K562 (cell line): Measurements from ENCODE around the gene DET1. TPM values are rescaled to one million over a fixed set of nuclear protein-coding genes. Genes with fewer than 3 reads are reported as not detected.

Experiments used
- ATAC-seq: fragments of 200-7000 bp; cut with Tn5 transposase; 3 replicates; pipeline ENCODE4 v1.9.1; 2020; ENCODE audit warnings: moderate library complexity
- BruUV-seq: library from RNA; stranded (reverse); fragments of 400-500 nt; replicated peaks from 2 replicates; lab custom pipeline; 2021; lab: Mats Ljungman, UMichigan
- CTCF ChIA-PET: fragments of 300-600 bp; formaldehyde crosslinking; extraction: SDS; loops from one replicate; lab custom pipeline; 2021; ENCODE audit warnings: low intra/inter-chr PET ratio; lab: Yijun Ruan, JAX
- POLR2A ChIA-PET: fragments of 300-600, 350-650 bp; sonication (Branson Sonifier 250); formaldehyde crosslinking; extraction: SDS; loops from one replicate; lab custom pipeline; 2021; ENCODE audit warnings: antibody characterized with exemption, inconsistent platforms; lab: Yijun Ruan, JAX
- DNase-seq, 4 experiments: peaks; one replicate each; pipeline versions ENCODE4 v3.0.0 to v3.0.0-alpha.2; 2011 to 2018; ENCODE audit warnings: low spot score in 3 of 4, mixed read lengths in 3 of 4; ENCODE audit errors: extremely low read depth in 1 of 4
- FAIRE-seq: peaks from 2 replicates; lab custom pipeline; 2011; peaks lifted over from hg19 to GRCh38; lab: Jason Lieb, UNC
- H2AFZ ChIP-seq: 2 replicates; pipeline ENCODE4 v1.6.0; 2011; ENCODE audit warnings: low read depth, low read length, control low read depth, inconsistent platforms
- H3K27ac ChIP-seq: fragments of 200-600 bp; 3 replicates; pipeline ENCODE4 v1.8.0; 2011; ENCODE audit warnings: low read depth, mild to moderate bottlenecking, control low read depth, inconsistent platforms, low read length, moderate library complexity, mixed read lengths; ENCODE audit errors: extremely low read depth
- H3K27me3 ChIP-seq, 2 experiments: fragments of 300-600 bp in 1 of 2; 2 replicates in 1 of 2; 3 replicates in 1 of 2; pipeline versions ENCODE4 v1.6.0 to v1.8.0; 2011; ENCODE audit warnings: inconsistent platforms in 2 of 2, low read length in 2 of 2, mild to moderate bottlenecking in 1 of 2, mixed read lengths in 1 of 2, moderate library complexity in 1 of 2; ENCODE audit not compliant: control insufficient read depth in 2 of 2, insufficient read depth in 2 of 2
- H3K36me3 ChIP-seq: fragments of 300-600 bp; 3 replicates; pipeline ENCODE4 v1.8.0; 2011; ENCODE audit warnings: mild to moderate bottlenecking, low read length, inconsistent platforms; ENCODE audit not compliant: control insufficient read depth, insufficient read depth
- H3K4me1 ChIP-seq, 2 experiments: fragments of 200-600 bp in 1 of 2; replicated peaks in 1 of 2; 2 replicates in 1 of 2; 3 replicates in 1 of 2; pipeline versions ENCODE4 v1.5.1 to v1.8.0; 2011; ENCODE audit warnings: inconsistent platforms in 2 of 2, low read length in 2 of 2, mild to moderate bottlenecking in 1 of 2, mixed read lengths in 1 of 2, moderate library complexity in 1 of 2; ENCODE audit not compliant: control insufficient read depth in 2 of 2, insufficient read depth in 2 of 2
- H3K4me2 ChIP-seq: 2 replicates; pipeline ENCODE4 v1.6.1; 2011; ENCODE audit warnings: low read length, control low read depth, inconsistent platforms, mixed read lengths; ENCODE audit not compliant: insufficient read depth
- H3K4me3 ChIP-seq: fragments of 200-600 bp; sonication (generic), shearing (Covaris generic); 2 replicates; pipeline ENCODE4 v1.5.1; 2016; ENCODE audit warnings: control low read depth, inconsistent platforms
- H3K79me2 ChIP-seq: fragments of 200-600 bp; 3 replicates; pipeline ENCODE4 v1.8.0; 2011; ENCODE audit warnings: low read length, inconsistent platforms; ENCODE audit not compliant: control insufficient read depth, insufficient read depth
- H3K9ac ChIP-seq, 2 experiments: 2 replicates each; pipeline versions ENCODE4 v1.6.0 to v1.6.1; 2011; ENCODE audit warnings: low read depth in 2 of 2, low read length in 2 of 2, control low read depth in 1 of 2, inconsistent platforms in 1 of 2, mild to moderate bottlenecking in 1 of 2, mixed read lengths in 1 of 2; ENCODE audit not compliant: insufficient read depth in 1 of 2
- H3K9me1 ChIP-seq: one replicate; pipeline ENCODE4 v1.6.0; 2011; ENCODE audit warnings: inconsistent platforms, mild to moderate bottlenecking, low read length, moderate library complexity; ENCODE audit not compliant: control insufficient read depth, insufficient read depth
- H3K9me3 ChIP-seq: replicated peaks from 2 replicates; pipeline ENCODE4 v1.5.1; 2011; ENCODE audit warnings: low read depth, low read length, inconsistent platforms; ENCODE audit not compliant: control insufficient read depth, insufficient read depth
- H4K20me1 ChIP-seq: replicated peaks from 2 replicates; pipeline ENCODE4 v1.6.1; 2011; ENCODE audit warnings: low read length, inconsistent platforms, mixed read lengths; ENCODE audit not compliant: control insufficient read depth, insufficient read depth
- CHCHD3 ChIP-seq: fragments of 250-450 bp; sonication (Bioruptor Pico); IDR thresholded peaks from 2 replicates; pipeline ENCODE4 v2.1.2; 2022; ENCODE audit warnings: mild to moderate bottlenecking
- CTCF ChIP-seq, 3 experiments: IDR thresholded peaks in 2 of 3; conservative IDR thresholded peaks in 1 of 3; 2 replicates each; pipeline ENCODE4 v1.5.1; 2011 to 2012; ENCODE audit warnings: low read length in 3 of 3, mild to moderate bottlenecking in 3 of 3, control low read depth in 2 of 3, improper control_type of control experiment in 1 of 3, inconsistent platforms in 1 of 3, low read depth in 1 of 3, mixed read lengths in 1 of 3, moderate library complexity in 1 of 3; ENCODE audit not compliant: insufficient read depth in 2 of 3
- GTF2B ChIP-seq: IDR thresholded peaks from 2 replicates; pipeline ENCODE4 v1.6.1; 2011; ENCODE audit not compliant: insufficient read length; ENCODE audit errors: extremely low read depth
- NR1H2 ChIP-seq: sonication (generic); formaldehyde crosslinking; IDR thresholded peaks from 2 replicates; pipeline ENCODE4 v1.4.0; 2020; ENCODE audit warnings: mild to moderate bottlenecking, missing genetic modification reagents
- NRF1 ChIP-seq, 2 experiments: fragments of 450-650 bp; IDR thresholded peaks in 1 of 2; conservative IDR thresholded peaks in 1 of 2; 2 replicates each; pipeline ENCODE4 v1.6.1; 2014; ENCODE audit warnings: mild to moderate bottlenecking in 2 of 2
- RAD21 ChIP-seq, 2 experiments: fragments of 250-450 bp in 1 of 2; fragments of 450-650 bp in 1 of 2; sonication (Bioruptor Pico) in 1 of 2; formaldehyde crosslinking in 1 of 2; IDR thresholded peaks in 1 of 2; conservative IDR thresholded peaks in 1 of 2; 2 replicates each; pipeline versions ENCODE4 v1.4.0 to v1.8.0; 2020 to 2022; ENCODE audit warnings: mild to moderate bottlenecking in 2 of 2, moderate library complexity in 1 of 2
- SRSF9 ChIP-seq: fragments of 200-400 bp; formaldehyde crosslinking; IDR thresholded peaks from 2 replicates; pipeline ENCODE4 v1.6.1; 2017; ENCODE audit warnings: low read depth, low read length, borderline replicate concordance
- ZNF146 ChIP-seq: IDR thresholded peaks from one replicate; pipeline ENCODE4 v1.6.1; 2018; ENCODE audit warnings: missing compliant biosample characterization; ENCODE audit not compliant: unreplicated experiment
- ZNF431 ChIP-seq: sonication (generic); formaldehyde crosslinking; IDR thresholded peaks from 2 replicates; pipeline ENCODE4 v1.8.0; 2022; ENCODE audit warnings: mild to moderate bottlenecking, missing genetic modification reagents
- WGBS: fragments of 100-300 bp; shearing (Covaris generic); methylation state at CpG from one replicate; pipeline ENCODE4 v1.1.6; 2016; ENCODE audit warnings: low coverage, mixed read lengths; ENCODE audit not compliant: insufficient coverage; ENCODE audit errors: missing lambda C conversion rate; 5-methylcytosine and 5-hydroxymethylcytosine counted together
- in situ Hi-C: fragments of 300-500 bp; cut with MboI; formaldehyde crosslinking; loops from 4 replicates; pipeline ENCODE4 v1.15.0; 2018; ENCODE audit warnings: inconsistent platforms, mixed read lengths
- intact Hi-C: fragments of 100-400 bp; cut with micrococcal nuclease; formaldehyde crosslinking; loops from 2 replicates; pipeline ENCODE4 v1.14.2; 2022
- polyA plus RNA-seq, 8 experiments: library from polyadenylated mRNA; depleted of rRNA in 4 of 8; stranded (reverse) in 5 of 8; unstranded in 3 of 8; fragments of >200 nt; fragmentation: Nextera tagmentation in 2 of 8; fragmentation: Illumina TruSeq in 1 of 8; extraction: Ambion mirVana in 2 of 8; extraction: Trizol in 1 of 8; gene quantifications; 2 replicates each; pipeline versions ENCODE4 v1.2.1 to v1.2.3, GENCODE V29; 2011 to 2014; ENCODE audit warnings: inconsistent platforms in 1 of 8, missing spikeins in 1 of 8
- total RNA-seq, 7 experiments: library from RNA; depleted of rRNA in 6 of 7; stranded (reverse); fragments of >200 nt in 6 of 7; fragmentation: Illumina TruSeq in 2 of 7; extraction: Trizol in 2 of 7; gene quantifications; 2 replicates each; pipeline versions ENCODE4 v1.2.1 to v1.2.3, GENCODE V29; 2011 to 2021; ENCODE audit warnings: low replicate concordance in 1 of 7

DET1 gene
- total and polyA plus RNA-seq, 9 of the 15 experiments (the other 6 are each of a cell fraction or from before 2014, with no cell fraction given) = 4.2 to 8.1 (median 6.0) TPM

- H3K79me2 ChIP-seq = peaks cover 24% of the 10 kb centered on the region
- intact Hi-C loops (no loop called here), in situ Hi-C loops (loop anchor here (10.0 kb wide), 1 partner anchor 353 kb away; no protein-coding TSS in a partner anchor)
- DNase-seq (no peak), ATAC-seq (no peak), FAIRE-seq (no peak)
- H3K27ac ChIP-seq = no peak overlapping the region
- peaks cover 4 to 5% of the 10 kb centered on the region in 2 experiments; a peak in 4 of 5 replicates for H3K4me1 ChIP-seq
- CTCF ChIA-PET = no interaction called here
- no peak overlapping the region for H3K4me3 ChIP-seq
- no peak overlapping the region for H3K9ac ChIP-seq
- no peaks in the 10 kb centered on the region for H4K20me1 ChIP-seq
- no peak overlapping the region for H2AFZ ChIP-seq
- H3K27me3 ChIP-seq = no peaks in the 10 kb centered on the region
- TF ChIP-seq GTF2B (no peak), NR1H2 (no peak)
- H3K9me3 ChIP-seq = no peaks in the 10 kb centered on the region
- WGBS = 87% methylated on average over 4 of the region's 4 CpGs
- H3K36me3 ChIP-seq = peaks cover 71% of the 10 kb centered on the region
- H3K9me1 ChIP-seq = no peaks in the 10 kb centered on the region
- H3K4me2 ChIP-seq = no peak overlapping the region
- no TSS peak for BruUV-seq
- POLR2A ChIA-PET = interaction anchor here (0.9 to 1.2 kb wide), 2 partner anchors 9 to 14 kb away, joined by 3 read pairs; no protein-coding TSS in a partner anchor
Measured at GRCh38 chr15:88472225-88472624, 74.3 kb downstream of the DET1 start.

- no peaks in the 10 kb centered on the region for H4K20me1 ChIP-seq
- POLR2A ChIA-PET = interaction anchor here (1.2 kb wide), 1 partner anchor 13 kb away, joined by 3 read pairs; no protein-coding TSS in a partner anchor
- H3K4me2 ChIP-seq = no peak overlapping the region
- CTCF ChIA-PET = no interaction called here
- H3K9me3 ChIP-seq = no peaks in the 10 kb centered on the region
- ATAC-seq (no peak), DNase-seq (peak in 2 of 4 experiments; percentile 30 to 34), FAIRE-seq (no peak)
- no peaks in the 10 kb centered on the region for H3K27me3 ChIP-seq
- no peak overlapping the region for H3K9ac ChIP-seq
- peaks cover 58% of the 10 kb centered on the region; the same call in 2 of the 3 replicates for H3K36me3 ChIP-seq
- WGBS = 96% methylated on average over 6 of the region's 6 CpGs
- H3K79me2 ChIP-seq = peaks cover 38% of the 10 kb centered on the region
- no TSS peak for BruUV-seq
- TF ChIP-seq RAD21 (CRISPR knock-in tag; conservative IDR thresholded peaks at IDR 0.05 in 1 of 2, IDR thresholded peaks at IDR 0.05 in 1 of 2) = 0 out of 4 replicates have a peak, but pooled peaks of 1 of the 2 experiments have one; percentile 5
- no peak for TF ChIP-seq ZNF146 (CRISPR knock-in tag)
- TF ChIP-seq SRSF9 = no peak
- TF ChIP-seq ZNF431 (CRISPR knock-in tag) = no peak
- no peak for TF ChIP-seq CHCHD3
- TF ChIP-seq NRF1 (conservative IDR thresholded peaks at IDR 0.05 in 1 of 2, IDR thresholded peaks at IDR 0.05 in 1 of 2) = no peak
- TF ChIP-seq CTCF (IDR thresholded peaks at IDR 0.05 in 2 of 3, conservative IDR thresholded peaks at IDR 0.05 in 1 of 3; ENCODE audit: insufficient read depth in 2 of 3, low read depth in 1 of 3, low read length in 3 of 3) = peak in 1 of 3 experiments; percentile 17; a peak in 1 of 6 replicates
- H3K4me3 ChIP-seq = no peak overlapping the region
- in situ Hi-C loops (loop anchor here (10.0 kb wide), 1 partner anchor 354 kb away; no protein-coding TSS in a partner anchor), intact Hi-C loops (no loop called here)
- no peaks in the 10 kb centered on the region for H3K9me1 ChIP-seq
- H3K4me1 ChIP-seq = peaks cover 5 to 10% of the 10 kb centered on the region in 2 experiments; a peak in 4 of 5 replicates
- no peak overlapping the region for H2AFZ ChIP-seq
- no peak overlapping the region for H3K27ac ChIP-seq
Measured at GRCh38 chr15:88470625-88471372, 75.7 kb downstream of the DET1 start.
